ENCODE measurements around the gene ACSF2.
"Not testable (repeated sequence)": the region's sequence is repeated elsewhere in the genome, so short reads cannot be mapped to it uniquely, and the experiment has no call there.

The ACSF2 gene

DNA sequence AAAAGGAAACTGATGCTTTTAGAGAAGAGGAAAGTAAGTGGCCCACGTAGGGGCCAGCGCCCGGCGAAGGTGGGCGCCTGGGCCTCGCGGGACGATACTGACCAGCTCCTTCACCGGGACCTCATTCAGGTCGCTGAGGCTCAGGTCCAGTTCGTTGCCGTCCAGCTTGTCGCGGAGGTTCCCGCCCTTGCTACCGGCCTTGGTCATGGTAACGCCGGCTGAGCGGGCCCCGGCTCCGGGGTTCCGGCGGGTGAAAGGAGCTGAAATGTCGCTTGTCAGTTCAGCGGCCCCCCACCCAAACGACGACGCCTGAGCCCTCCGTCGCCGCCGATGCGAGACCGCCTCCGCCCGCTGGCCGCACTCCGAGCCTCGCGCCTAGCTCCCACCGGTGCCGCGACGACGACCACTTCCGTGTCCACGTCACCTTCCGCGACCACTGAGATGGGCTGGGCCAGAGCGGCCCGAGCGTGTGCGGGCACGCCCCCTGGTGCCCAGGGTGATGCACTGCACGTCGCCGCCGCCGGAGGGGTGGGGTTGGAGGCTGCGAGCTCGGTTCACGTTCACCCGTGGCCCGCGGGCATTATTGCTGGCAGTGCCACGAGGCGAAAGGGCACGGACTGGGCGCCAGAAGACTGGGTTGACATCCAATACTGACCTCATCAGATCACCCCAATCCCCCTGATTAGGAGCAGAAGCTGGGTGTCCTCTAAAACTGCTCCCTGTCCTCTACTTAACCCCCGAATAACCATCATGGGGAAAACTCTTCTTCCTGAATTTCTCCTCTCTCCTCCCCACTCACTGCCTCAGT is 28.7 kb upstream of the ACSF2 start, which contains the start of gene LRRC59:
Gene LRRC59 (minus strand): TSS at position 413 of the 808 bp plus-strand sequence. CDS start 206 bp downstream, at position 207.
- TF ChIP-seq, protein P1, sequence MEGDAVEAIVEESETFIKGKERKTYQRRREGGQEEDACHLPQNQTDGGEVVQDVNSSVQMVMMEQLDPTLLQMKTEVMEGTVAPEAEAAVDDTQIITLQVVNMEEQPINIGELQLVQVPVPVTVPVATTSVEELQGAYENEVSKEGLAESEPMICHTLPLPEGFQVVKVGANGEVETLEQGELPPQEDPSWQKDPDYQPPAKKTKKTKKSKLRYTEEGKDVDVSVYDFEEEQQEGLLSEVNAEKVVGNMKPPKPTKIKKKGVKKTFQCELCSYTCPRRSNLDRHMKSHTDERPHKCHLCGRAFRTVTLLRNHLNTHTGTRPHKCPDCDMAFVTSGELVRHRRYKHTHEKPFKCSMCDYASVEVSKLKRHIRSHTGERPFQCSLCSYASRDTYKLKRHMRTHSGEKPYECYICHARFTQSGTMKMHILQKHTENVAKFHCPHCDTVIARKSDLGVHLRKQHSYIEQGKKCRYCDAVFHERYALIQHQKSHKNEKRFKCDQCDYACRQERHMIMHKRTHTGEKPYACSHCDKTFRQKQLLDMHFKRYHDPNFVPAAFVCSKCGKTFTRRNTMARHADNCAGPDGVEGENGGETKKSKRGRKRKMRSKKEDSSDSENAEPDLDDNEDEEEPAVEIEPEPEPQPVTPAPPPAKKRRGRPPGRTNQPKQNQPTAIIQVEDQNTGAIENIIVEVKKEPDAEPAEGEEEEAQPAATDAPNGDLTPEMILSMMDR (conservative IDR thresholded peaks at IDR 0.05) = peak; percentile 99
- H3K27ac ChIP-seq = peak within 1 kb of the TSS; percentile 88

DNA sequence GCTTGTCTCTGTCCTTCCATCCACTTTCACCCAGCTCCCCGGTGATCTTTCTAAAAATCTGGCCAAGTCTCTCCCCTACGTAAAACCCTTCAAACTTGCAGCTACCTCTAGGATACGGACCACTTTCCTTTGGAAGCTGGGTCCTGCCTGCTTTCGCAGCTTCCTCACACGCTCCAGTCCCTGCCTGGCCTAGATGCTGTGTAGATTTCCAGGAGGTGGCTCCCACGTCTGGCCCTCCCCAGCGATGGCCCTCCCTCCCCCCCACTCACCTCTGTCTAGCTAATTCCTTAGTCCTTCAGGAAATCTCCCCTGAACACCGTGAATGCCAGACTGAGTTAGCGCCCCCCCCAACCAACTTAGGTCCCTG is 28.1 kb upstream of the ACSF2 start:
- TF ChIP-seq, protein P1 (conservative IDR thresholded peaks at IDR 0.05) = no peak
- peak overlapping the region; percentile 88; the same call in 1 of the 2 replicates for H3K27ac ChIP-seq

DNA sequence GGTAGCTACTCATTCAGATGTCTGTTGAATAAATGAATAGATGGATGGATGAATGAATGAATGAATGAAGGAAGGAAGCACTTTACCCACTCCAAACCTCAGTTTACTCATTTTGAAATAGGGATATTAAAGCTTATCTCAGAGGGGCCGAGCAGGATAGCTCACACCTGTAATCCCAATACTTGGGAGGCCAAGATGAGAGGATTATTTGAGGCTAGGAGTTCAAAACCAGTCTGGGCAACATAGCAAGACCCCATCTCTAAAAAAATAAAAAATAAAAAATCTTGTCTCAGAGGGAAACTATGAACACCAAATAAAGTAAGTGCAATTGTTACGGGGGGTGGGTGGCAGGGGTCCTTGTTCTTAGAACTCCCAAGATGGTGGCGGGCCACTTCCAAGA is 27.3 kb upstream of the ACSF2 start:
- not testable (repeated sequence) for H3K27ac ChIP-seq

DNA sequence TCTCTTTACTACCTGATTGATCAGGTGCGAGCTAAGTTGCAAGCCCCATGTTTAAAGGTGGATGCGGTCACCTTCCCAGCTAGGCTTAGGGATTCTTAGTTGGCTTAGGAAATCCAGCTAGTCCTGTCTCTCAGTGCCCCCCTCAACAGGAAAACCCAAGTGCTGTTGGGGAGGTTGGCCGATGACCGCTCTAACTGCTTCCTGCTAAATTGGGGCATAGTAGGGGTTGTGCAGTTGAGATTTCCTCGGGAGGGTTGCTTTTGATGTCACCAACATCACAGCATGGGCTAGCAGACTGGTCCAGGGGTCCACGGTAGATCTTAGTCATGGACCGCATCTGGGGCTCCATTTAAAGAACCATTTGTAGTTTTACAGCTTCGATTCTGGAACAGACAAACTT is 26.4 kb upstream of the ACSF2 start:
- not testable (repeated sequence) for H3K27ac ChIP-seq

DNA sequence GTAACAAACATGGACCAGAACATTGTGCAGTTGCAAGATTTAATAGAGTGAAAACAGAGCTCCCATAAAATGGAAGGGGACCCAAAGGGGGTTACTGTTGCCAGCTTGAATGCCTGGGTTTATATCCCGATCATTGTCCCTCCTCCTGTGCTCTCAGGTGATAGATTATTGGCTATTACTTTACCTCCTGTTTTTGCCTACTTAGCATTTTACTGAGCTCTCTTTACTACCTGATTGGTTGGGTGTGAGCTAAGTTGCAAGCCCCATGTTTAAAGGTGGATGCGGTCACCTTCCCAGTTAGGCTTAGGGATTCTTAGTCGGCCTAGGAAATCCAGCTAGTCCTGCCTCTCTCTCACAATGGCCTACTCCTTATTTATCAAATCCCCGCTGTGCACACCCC is 20.7 kb upstream of the ACSF2 start:
- H3K27ac ChIP-seq = not testable (repeated sequence)

DNA sequence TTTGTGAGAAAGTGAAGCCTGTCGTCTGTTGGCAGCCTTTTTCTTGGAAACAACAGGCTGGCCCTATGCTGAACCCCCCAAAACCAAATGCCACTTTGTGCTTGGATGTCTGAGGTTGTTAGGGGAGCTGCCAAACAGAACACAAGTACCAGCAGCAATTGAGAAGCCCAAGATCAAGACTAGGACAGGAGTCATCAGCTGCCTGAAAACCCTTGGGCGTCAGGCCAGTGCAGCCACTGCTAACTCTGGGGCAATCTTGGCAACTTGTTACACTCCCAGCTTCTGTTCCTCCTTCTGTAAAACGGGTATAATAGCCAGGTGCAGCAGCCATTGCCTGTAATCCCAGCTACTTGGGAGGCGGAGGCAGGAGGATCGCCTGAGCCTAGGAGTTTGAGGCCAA is 19.4 kb upstream of the ACSF2 start:
- H3K27ac ChIP-seq = no peak overlapping the region
- TF ChIP-seq, protein P1 (conservative IDR thresholded peaks at IDR 0.05) = no peak

DNA sequence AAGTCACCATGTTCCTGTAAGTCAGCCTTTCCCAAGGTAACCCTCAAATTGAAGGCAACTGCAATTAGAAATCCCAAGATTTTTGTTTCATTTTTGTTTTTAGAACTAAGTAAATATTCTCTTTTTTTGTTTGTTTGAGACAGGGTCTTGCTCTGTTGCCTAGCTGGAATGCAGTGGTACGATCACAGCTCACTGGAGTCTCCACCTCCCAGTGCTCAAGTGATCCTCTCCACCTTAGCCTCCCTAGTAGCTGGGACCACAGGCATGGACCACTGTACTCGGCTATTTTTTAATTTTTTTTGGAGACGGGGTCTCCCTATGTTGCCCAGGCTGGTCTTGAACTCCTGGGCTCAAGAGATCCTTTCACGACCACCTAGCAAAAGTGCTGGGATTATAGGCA is 18.1 kb upstream of the ACSF2 start:
- TF ChIP-seq, protein P1 (conservative IDR thresholded peaks at IDR 0.05) = no peak
- H3K27ac ChIP-seq = no peak overlapping the region

DNA sequence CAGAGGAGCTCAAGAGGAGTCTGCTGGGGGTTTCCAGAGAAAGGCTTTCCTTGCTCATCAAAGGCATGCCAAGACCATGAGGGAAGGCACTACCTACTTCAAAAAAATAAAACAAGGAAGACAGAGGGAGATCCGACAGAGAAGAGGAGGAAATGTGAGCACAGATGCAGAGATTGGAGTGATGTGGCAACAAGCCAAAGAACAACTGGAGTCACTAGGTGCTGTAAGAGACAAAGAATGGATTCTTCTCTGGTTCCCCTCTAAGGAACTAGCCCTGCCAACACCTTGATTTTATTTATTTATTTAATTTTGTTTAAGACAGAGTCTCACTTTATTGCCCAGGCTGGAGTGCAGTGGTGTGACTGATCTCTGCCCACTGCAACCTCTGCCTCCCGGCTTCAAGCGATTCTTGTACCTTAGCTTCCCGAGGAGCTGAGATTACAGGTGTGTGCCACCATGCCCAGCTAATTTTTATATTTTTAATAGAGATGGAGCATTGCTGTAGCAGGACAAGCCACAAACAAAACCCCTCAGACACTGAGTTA is 13.8 kb upstream of the ACSF2 start:
- TF ChIP-seq, protein P1 (conservative IDR thresholded peaks at IDR 0.05) = no peak
- H3K27ac ChIP-seq = no peak overlapping the region

DNA sequence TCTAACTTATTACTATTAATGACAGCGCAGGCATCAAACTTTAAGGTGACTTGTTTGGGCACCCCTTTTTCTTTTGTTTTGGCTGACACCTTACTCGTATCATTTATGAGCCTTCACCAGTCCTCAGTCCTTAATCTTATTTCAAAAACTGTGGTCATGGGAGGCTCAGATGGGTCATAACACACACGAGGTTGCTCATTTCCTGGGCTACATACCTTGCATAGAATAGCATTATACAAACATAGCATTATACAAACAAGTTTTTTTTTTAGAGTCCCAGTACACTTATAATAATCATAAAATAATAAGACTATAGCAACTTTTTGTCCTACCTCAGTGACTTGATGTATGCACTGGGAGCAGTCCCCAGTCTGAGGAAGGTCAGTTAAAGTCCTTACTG is 11.2 kb upstream of the ACSF2 start:
- TF ChIP-seq, protein P1 (conservative IDR thresholded peaks at IDR 0.05) = no peak
- H3K27ac ChIP-seq = no peak overlapping the region

DNA sequence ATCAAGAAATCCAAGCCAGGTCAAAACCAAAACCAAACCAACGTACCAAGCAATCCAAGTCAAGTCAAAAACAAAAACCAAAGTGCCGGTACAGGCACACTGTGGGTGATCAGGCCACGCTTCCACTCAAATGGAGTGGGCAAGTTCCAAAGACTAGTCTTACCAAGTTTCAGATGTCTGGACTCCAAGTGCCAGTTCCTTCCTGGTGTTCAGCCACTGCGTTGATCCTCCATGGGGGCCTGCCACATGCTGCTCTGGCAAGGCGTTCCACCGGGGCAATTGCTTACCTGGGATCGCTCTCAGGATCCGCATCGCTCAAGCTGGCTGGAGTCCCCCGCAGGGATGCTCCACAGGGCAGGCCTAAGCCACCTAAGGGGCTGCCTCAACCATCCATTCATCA is 6.4 kb upstream of the ACSF2 start:
- H3K27ac ChIP-seq = not testable (repeated sequence)

Measured in VCaP (cell line).